GM19467 (cell line): ENCODE results near the gene ARMC2.
"Not testable (repeated sequence)": the region's sequence is repeated elsewhere in the genome, so short reads cannot be mapped to it uniquely, and the experiment has no call there.

Experiments used
- ATAC-seq: cut with Tn5 transposase; IDR thresholded peaks from one replicate; pipeline ENCODE4 v1.9.1; 2021; ENCODE audit warnings: mild to moderate bottlenecking, moderate library complexity; ENCODE audit not compliant: unreplicated experiment

ARMC2 gene

DNA sequence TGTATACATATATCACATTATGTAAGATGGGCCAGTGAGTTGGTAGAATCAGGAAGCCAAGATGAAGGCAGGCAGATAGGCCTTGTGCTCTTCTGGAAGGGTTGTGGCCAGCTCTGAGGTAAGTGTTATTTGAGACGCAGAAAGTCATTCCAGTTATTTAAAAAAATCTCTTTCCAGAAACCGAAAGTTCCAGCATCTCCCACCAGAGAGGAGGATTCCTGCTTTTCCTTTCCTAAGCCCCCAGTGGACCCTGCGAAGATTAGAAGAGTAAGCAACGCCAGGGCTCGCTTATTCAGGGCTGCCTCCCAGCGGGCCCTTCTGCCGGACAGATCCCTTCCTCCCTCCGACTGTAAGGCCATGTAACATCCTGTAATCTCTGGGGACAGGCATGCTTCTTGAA lies 20.4 kb downstream of the ARMC2 start:
- no peak for ATAC-seq

DNA sequence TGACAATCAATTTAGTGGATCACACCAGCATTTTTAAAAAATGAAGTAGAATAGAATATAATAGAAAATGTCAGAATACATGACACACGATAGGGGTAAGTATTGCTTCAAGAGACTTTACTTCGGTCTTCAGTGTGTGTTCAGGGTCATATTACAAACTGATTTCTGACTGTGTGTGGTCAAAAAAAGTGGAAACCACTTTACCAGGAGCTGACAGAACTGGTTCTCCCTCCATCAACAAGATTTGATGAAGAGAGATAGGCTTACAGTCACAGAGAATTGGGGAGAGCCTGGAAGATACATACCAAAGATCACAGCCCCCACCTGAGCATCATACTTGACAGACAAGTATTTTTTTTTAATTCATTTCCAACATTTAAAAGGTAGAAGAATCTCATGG lies 21.7 kb downstream of the ARMC2 start:
- no peak for ATAC-seq

DNA sequence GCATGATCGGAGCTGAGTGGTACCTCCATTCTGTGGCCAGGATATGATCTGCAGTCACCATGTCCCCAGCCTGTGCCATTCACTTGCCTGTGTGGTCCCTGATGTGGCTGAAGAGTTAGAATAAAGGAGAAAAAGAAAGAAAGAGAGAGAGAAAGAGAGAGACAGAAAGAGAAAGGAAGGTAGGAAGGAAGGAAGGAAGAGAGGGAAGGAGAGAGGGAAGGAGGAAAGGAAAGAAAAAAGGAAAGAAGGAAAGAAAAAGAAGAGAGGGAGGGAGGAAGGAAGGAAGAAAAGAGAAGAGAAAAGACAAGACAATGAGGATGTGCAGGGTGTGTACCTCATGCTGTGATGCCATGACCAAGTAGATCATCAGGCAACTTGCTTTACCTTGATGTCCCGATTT lies 22.1 kb downstream of the ARMC2 start:
- no peak for ATAC-seq

DNA sequence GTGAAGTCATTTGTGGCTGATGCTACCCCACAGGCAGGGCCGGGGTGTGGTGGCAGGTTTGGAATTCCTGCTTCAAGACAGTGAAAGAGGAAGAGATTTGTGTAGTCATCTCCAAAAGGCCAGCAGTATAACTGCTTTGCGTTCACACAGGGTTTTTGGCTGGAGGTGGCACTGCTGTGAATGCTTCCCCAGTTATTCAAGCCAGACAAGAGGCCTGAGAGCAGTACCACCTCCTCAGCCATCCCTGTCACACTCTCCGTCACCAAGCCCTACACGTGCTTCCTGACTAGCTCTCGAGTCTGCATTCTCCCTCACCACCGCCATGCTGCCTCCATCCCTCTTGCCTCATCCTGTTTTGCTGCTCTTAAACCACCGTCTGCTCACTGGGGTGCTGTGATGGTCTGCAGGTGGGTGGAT lies 23.9 kb downstream of the ARMC2 start:
- no peak for ATAC-seq

DNA sequence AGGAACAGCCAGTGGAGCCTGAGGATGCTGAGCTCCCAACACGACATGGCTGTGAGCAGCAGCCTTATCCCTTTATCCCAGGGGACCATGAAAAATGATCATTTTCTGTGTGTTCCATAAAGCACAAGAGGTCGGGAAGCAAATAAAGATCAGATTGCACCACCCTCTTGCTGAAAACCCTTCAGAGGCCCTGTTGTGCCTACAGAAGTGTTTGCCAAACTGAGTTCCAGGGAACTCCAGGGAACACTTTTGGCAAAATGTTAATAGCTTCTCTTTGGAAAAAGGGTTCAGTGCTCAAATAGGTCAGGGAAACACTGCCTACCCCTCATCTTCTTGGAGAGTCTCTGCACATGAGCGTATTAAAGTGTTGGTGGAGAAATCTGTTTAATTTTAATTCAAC lies 24.4 kb downstream of the ARMC2 start:
- no peak for ATAC-seq

DNA sequence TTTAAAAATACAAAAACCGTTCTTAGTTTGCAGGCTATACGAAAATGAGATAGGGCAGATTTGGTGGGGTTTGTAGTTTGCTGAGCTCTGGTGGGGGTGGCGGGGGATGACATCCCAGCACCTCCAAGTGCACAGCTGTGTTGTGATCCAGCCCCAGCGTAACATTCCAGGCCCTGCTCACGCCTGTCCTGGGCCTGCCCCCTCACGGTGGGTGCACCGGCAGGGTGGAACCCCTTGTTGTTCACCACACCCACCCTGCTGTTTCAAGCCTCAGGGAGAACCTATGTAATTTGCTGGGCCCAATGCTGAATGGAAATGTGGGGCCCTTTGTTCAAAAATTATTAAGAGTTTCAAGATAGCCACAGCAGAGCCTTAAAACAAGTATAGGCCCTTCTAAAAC lies 25.0 kb downstream of the ARMC2 start:
- ATAC-seq, result no peak

DNA sequence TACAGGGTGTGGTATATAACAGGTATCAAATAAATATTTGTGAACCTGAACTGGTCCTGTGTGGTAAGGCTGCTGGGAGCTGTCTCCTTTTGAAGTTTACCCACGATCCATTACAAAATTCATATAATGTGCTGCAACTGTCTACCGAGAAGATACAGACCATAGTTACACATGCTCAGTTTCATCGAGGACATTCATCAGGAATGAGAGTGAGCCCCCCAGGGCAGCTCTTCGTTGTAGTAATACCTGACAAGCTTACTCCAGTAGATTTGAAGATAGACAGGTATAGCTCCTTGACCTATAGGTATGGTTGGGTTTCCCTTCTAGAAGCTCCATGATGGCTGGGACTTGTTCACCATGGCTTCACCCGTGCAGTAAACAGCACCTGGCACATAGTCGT lies 25.7 kb downstream of the ARMC2 start:
- ATAC-seq, result no peak

DNA sequence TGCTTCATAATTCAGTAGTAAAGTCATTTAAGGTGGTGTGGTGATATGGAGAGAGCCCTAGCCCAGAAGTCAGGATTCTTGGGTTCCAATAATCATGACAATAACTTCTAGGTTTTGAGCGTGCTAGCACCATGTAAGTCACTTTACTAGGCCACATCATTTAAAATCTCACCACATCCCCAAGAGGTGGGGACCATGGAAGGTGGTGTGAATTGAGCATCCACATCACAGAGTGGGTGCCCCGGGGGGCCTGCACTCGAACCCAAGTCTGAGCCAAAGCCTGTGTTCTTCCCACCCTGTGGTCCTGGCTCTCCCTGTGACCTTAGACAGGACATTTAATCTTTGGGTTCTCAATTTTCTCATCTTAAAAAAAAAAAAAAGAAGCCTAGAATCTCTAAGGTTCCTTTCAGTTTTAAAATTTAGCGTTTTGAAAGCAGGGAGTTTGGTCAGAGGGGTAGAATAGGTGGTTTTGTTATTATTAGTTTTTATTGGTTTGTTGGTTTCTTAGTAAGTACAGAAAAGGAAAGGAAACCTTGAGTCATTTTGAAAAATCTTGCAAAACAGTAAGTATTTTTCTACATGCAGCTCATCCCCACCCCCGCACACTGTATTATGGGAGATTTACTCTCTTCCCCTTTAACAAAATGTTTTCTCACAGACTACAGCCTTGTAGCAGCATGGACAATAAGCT lies 26.4 kb downstream of the ARMC2 start:
- ATAC-seq, result peak; percentile 82

DNA sequence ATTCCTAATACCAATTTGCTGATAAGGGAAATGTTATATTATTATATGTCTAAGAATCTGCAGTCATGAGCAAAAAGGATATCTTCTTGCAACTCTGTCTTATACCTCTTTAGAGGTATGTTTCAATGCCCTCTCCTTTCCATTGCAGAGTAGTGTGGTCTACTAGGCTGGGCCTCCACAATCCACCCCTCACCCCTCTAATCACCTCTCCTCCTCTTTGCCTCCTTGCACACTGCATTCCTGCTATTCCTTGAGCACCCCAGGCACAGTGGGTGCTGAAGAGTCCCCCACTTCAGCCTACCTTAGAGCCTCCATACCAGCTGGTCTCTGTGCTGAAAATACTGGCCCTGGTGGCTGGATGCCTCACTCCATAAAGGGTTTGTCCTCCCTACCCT lies 26.9 kb downstream of the ARMC2 start:
- ATAC-seq, result peak; percentile 15

DNA sequence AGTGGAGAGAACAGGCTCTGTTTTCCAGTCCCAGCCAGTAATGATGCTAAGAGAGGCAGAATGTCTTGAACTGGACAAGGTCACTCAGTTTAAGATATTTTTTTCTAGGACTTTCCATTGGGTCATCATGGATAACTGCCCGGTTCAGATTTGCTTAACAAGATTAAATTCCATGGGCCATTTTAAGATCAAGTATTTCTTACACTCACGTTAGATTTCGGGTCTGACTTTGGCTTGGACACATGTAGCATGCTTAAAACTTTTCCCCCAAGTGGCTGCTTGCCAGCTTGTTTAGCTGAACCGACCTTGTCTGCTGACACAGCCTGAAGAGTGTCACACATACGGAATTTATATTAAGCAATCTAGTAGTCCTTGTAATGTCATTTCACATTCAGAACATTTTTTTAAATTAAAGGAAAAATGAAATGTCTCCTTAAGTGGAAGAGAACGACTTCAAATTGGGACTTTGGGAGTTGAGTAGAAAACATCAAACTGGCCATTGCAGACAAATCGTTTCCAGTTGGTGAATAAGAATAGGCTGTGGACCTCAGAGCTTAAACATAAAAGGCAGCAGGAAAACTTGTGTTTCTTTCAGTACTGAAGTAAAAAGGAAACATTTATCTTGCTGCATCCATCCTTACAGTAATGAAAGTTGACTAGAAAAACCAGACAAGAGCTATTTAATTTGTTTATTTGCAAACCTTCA lies 29.0 kb downstream of the ARMC2 start:
- no peak for ATAC-seq

DNA sequence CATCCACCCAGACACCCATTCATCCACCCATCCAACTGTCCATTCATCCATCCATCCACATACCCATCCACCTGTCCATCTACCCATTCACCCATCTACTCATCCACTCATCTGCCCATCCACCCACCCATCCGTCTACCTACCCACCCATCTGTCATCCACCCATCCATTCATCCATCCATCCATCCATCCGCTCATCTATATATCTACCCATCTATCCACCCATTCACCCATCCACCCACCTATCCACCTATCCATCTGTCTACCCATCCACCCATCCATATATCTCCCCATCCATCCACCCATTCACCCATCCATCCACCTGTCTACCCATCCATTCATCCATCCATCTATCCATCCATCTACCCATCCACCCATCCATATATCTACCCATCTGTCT lies 30.7 kb downstream of the ARMC2 start:
- ATAC-seq, result no peak

DNA sequence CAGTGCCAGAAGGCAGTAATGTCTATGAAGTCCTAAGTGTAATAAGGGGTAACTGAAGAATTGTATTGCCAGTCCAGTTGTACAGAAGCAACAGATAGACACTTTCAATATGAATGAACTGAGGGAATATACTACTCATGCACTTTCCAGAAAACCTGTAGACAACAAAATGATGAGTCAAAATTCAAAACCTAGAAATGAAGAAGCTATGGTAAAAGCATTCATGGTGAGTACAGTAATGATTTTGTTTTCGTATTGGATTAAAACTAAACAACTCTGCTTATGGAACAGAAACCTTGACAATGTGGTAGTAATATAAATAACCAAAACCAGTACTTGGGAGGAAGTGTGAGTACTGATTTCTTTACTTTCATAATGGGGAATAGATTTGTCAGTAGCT lies 35.0 kb downstream of the ARMC2 start:
- peak; percentile 68 for ATAC-seq

DNA sequence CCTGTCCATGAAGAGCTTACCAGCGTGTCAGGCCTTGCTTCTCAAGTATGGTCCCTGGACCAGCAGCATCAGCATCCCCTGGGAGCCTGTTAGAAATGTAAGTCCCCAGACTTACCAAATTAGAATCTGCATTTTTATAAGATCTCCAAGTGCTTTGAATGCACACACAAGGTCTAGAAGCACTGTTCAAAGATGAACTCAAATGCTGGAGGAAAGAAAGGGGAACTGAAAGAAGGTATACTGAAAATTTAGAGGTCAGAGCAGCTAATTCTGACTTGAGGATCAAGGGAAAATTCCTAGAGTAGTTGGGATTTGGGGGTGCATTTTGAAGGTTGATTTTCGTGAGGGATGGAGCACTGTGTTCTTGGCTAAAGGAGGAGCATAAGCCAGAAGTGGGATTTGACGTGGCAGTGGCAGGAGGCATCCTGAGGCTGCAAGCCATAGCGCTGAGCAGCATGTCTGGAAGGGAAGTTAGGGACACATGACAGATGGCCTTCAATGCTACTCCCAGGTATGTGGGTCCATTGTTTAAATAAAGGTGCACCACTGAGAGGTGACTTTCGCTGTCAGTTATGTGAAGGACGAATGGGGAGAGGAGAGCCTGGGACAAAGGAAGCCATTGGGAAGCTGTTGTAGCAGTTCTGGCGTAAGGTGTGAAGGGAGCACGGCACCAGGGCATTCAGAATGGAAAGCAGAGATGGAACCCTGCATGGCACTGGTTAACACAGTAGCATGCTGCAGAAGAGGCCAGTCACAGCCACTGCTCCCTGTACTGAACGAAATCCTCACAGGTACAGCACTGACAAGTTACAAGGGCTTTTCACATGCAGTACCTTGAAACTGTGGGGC lies 36.2 kb downstream of the ARMC2 start:
- no peak for ATAC-seq

DNA sequence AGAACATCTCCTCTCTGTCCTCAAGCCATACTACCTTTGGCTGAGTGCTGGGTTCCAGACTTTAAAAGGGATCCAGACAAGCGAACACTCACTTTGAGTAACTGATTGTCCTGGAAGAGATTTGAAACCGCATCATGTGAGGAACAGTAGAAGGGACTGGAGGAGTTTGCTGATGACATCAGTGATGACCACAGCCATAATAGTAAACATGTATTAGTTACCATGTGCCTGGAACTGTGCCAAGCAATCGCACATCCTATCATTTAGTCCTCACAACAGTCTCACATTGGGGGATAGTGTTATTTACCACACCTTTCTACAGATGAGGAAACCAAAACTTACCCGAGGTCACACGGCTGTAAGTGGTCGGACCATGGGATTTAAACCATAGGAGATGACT lies 39.8 kb downstream of the ARMC2 start:
- ATAC-seq, result no peak

DNA sequence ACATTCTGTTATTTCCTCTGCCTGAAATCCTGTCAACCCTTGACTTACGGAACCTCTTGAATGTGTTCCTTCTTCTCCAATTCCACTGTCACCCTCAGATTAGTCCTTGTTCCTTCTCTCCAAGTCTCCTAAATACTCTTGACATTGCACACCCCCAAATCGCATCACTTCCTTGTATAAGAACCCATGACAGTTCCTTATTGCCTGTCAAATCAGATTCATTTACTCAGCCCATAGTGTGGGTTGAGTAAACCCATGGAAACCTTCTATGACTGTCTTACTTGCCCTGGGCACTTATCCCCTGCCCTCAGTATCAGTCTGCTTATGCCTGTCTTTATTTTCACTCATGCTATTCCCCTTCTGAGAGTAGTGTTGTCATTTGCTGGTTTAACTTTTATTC lies 40.5 kb downstream of the ARMC2 start:
- ATAC-seq, result no peak

DNA sequence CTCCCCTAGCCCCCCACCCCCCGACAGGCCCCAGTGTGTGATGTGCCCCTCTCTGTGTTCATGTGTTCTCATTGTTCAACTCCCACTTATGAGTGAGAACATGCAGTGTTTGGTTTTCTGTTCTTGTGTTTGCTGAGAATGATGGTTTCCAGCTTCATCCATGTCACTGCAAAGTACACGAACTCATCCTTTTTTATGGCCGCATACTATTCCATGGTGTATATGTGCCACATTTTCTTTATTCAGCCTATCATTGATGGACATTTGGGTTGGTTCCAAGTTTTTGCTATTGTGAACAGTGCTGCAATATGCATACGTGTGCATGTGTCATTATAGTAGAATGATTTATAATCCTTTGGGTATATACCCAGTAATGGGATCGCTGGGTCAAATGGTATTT lies 42.7 kb downstream of the ARMC2 start:
- ATAC-seq, result not testable (repeated sequence)

DNA sequence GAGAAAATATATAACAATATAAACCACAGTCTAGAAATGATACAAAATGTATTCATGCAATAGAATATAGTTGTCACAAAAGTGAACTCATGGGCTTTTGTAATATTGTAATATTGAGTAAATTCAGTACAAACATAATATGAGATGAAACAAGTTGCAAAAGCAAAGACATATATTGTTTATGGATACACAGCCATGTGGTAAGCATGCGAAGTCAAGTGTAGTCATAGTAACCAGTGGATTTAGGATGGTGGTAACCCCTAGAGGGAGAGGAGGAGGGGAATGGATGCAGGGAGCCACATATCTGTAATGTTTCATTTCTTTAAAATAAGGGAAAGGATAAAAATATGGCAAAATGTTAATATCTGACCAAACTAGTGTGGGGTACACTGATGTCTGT lies 47.3 kb downstream of the ARMC2 start:
- ATAC-seq, result no peak

DNA sequence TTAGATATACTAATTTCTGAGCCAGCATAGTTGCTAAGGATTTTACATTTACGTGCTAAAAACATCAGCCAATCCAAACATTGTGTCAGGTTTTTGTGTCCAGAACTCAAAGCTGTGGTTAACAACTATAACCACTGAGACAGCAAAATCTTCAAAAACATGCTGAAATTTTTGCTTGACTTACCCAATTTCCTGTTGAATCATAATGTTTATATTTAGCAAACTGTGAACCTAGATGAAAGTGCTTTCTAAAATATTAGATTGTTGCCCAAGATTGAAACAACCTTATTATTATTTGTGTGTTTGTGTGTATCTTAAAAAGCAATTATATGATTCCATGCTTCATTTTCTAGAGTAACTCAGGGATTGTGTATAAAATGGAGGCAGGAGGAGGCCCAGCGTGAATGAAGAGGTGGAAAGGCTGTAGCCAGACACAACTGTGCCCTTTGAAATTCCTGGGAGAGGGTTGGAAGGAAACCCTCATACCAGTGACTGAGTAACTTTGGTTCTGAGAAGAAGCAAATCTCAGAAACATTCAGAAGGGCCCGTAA lies 48.0 kb downstream of the ARMC2 start:
- ATAC-seq, result no peak

DNA sequence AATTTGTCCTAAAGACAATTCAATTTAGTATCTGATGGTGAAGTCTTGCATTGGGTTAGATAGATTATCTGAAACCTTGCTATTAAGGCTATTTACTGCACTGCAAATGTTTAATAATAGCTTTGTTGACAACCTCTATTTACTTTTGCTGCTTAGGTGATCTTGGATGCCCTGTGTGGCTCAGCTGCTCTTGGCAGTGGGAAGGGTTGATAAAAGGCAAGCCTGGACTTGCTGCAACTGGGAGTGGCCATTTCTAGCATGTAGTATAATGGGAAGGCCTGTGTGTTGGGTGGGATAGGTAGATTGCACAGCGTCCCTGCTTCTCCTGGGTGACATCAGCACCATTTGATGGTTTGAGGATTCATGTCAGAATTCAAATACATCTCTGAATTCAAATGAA lies 49.1 kb downstream of the ARMC2 start:
- ATAC-seq, result no peak

DNA sequence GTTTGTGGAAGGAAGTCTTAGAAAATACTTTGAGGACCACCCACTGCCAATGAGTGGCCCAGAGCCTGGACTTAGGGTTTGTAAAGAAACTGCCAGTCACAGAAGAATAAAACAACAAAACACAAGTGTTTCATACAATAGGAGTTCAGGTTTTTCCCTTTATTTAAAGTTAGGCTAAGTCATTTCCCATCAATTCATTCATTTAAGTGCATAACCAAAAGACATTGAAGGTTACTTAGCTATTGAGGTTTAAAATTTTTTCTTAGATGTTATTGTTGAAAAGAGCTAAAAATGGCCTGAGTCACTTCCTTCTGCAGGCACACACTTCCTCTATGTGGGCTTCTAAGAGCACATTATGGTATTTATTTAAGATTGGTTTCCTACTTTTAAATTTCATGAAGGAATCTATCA lies 54.2 kb downstream of the ARMC2 start:
- ATAC-seq, result no peak

DNA sequence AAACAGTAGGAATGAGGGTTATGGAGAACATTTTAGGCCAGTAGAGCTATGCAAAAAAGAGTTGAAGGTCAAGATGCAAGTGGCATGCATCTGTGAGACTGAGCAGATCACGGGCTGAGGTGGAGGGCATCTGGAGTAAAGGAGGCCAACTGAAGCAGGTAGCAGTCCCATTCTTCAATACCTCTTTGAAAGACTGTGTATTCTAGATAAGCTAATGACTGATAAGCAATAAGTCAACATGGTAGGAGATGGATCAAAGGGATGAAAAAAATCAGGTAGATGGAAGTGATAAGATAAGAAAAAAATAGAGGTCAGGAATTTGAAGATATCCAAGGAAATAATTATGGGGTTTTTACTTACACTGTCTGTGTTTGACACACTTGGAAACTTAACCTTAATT lies 55.6 kb downstream of the ARMC2 start:
- no peak for ATAC-seq

DNA sequence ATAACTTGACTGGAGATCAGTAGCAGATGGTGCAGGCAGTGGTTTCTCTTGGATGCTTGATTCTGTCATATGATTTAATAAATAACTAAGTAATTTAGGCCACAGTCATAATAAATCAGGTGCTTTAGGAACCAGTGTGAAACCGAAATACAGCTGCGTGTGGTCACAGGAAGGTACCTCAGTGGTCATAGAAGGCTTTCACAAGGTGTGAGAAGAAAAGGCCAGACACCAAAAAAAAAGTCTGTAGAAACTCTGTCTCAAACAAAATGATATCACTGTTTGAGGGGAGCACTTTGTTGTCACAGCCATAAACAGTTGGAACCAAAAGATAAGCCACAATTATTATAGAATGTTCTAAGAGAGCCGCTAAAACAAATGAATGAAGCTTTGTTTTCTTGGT lies 56.5 kb downstream of the ARMC2 start:
- ATAC-seq, result peak; percentile 99
